ENCODE results near the gene PRR22. TPM values are rescaled to one million over a fixed set of nuclear protein-coding genes. Genes with fewer than 3 reads are reported as not detected.

Gene PRR22
- total and polyA plus RNA-seq, 9 of the 15 experiments (the other 6 are each of a cell fraction or from before 2014, with no cell fraction given): 0.03 to 12.0 (median 2.0) TPM; not detected in 1

DNA sequence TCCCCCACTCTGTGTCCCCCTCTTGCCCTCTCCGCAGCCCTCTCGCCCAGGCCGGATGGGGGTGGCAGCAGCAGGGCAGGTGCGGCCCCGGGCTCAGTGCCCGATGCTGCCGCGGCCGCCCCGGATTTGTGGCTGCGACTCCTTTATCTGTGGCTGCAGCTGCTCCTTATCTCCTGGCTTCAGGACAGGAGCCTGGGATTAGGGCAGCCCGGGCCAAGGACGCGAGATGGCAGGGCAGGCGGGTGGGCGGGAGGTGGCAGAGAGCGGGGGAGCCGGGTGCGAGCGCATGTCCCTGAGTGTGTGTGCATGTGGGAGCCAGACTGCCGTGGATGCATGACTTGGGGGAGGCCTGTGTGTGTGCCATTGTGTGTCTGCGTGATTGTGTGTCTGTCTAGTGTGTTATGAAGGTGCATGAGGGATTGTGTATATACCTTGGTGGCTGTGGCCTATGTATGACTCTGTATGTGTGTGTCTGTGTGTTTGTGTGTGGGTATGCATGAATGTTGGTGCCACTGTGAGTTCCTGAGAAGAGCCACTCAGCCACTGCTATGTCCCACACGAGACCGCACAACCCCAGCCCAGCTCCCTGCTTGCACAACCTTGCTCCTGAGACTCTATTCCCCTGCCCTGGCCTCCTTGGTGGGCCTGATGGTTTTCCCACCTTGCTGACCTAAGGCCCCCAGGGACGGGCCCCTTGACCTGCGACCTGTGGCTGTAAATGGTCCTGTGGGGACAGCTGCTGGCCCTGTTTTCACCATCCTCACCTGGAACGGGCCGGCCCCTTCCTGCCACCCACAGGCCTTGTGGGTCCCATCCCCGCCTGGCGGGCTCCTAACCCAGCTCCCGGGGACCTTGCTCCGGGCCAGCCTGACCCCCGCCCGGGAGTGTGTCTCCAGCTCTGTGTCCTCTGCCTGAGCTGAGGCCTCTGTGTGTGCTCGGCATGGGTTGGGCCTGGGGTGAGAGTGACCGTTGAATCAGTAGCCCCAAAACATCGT lies 15.0 kb upstream of the PRR22 start (continued):
- no peak for TF ChIP-seq ZNF707 (CRISPR knock-in tag; conservative IDR thresholded peaks at IDR 0.05)
- no peak for TF ChIP-seq PRPF4 (IDR thresholded peaks at IDR 0.05; ENCODE audit: insufficient read depth, low read depth, low read length, poor library complexity, severe bottlenecking)
- no peak for TF ChIP-seq FOXK2 (conservative IDR thresholded peaks at IDR 0.05 in 1 of 2, IDR thresholded peaks at IDR 0.05 in 1 of 2; ENCODE audit: low read depth in 2 of 2)
- TF ChIP-seq E2F8 (IDR thresholded peaks at IDR 0.05; ENCODE audit: low read depth, partially characterized antibody): no peak
- TF ChIP-seq SREBF1 (IDR thresholded peaks at IDR 0.05; ENCODE audit: borderline replicate concordance, low read depth, low read length): no peak
- peak; percentile 46 for TF ChIP-seq ASH1L (IDR thresholded peaks at IDR 0.05; ENCODE audit: borderline replicate concordance, low read depth, partially characterized antibody)
- TF ChIP-seq L3MBTL2 (IDR thresholded peaks at IDR 0.05): peak; percentile 95
- TF ChIP-seq TCFL5 (CRISPR knock-in tag; conservative IDR thresholded peaks at IDR 0.05): no peak
- TF ChIP-seq ZNF584 (CRISPR knock-in tag; IDR thresholded peaks at IDR 0.05; ENCODE audit: low read depth): peak; percentile 94
- TF ChIP-seq, protein P1, sequence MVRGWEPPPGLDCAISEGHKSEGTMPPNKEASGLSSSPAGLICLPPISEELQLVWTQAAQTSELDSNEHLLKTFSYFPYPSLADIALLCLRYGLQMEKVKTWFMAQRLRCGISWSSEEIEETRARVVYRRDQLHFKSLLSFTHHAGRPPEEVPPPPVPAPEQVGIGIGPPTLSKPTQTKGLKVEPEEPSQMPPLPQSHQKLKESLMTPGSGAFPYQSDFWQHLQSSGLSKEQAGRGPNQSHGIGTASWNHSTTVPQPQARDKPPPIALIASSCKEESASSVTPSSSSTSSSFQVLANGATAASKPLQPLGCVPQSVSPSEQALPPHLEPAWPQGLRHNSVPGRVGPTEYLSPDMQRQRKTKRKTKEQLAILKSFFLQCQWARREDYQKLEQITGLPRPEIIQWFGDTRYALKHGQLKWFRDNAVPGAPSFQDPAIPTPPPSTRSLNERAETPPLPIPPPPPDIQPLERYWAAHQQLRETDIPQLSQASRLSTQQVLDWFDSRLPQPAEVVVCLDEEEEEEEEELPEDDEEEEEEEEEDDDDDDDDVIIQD (CRISPR knock-in tag; IDR thresholded peaks at IDR 0.05): no peak
- no peak for TF ChIP-seq MAFK (IDR thresholded peaks at IDR 0.05; ENCODE audit: low read length)
- 0 out of 2 replicates have a peak, but pooled peaks have one; percentile 68 for TF ChIP-seq CREB3 (tag; conservative IDR thresholded peaks at IDR 0.05; ENCODE audit: low read depth)
- peak; percentile 83 for TF ChIP-seq OTX1 (CRISPR knock-in tag; IDR thresholded peaks at IDR 0.05)
- 0 out of 2 replicates have a peak, but pooled peaks have one; percentile 37 for TF ChIP-seq KLF1 (tag; IDR thresholded peaks at IDR 0.05)
- no peak for TF ChIP-seq CBX2 (IDR thresholded peaks at IDR 0.05; ENCODE audit: insufficient read depth, low read length, poor library complexity, severe bottlenecking)
- 0 out of 2 replicates have a peak, but pooled peaks have one; percentile 31 for TF ChIP-seq ZNF431 (CRISPR knock-in tag; IDR thresholded peaks at IDR 0.05)
- peak; percentile 97 for TF ChIP-seq ZNF395 (CRISPR knock-in tag; IDR thresholded peaks at IDR 0.05)
- TF ChIP-seq NFIX (CRISPR knock-in tag; IDR thresholded peaks at IDR 0.05; ENCODE audit: low read depth): no peak
- peak; percentile 86; the same call in 1 of the 2 replicates for TF ChIP-seq SMAD3 (CRISPR knock-in tag; conservative IDR thresholded peaks at IDR 0.05)

Measured in K562 (cell line).